Raji (cell line): ENCODE results near the gene TAS2R30.

ENCODE experiments used
- POLR2A ChIP-seq: IDR thresholded peaks from 2 replicates; pipeline ENCODE4 v1.6.1; 2011; ENCODE audit warnings: low read depth, low read length, control low read depth; ENCODE audit not compliant: insufficient read depth

Gene TAS2R30

DNA sequence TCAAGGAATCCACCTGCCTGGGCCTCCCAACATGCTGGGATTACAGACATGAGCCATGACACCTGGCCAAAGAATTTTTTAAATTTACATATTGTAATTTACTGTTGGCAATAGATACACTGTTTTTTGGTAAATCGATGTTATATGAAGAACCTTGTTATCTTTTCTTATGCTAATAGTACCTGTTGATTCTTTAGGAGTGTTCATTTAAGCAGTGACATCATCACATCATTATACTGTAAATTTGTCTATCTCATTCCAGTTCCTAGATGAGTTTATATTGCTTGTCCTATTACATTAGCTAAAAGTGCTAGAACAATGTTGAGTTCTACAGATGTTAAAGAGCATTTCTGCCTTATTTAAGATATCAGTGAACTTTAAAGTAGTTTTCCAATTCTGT is 13.0 kb upstream of the TAS2R30 start:
- no peak for TF ChIP-seq POLR2A

DNA sequence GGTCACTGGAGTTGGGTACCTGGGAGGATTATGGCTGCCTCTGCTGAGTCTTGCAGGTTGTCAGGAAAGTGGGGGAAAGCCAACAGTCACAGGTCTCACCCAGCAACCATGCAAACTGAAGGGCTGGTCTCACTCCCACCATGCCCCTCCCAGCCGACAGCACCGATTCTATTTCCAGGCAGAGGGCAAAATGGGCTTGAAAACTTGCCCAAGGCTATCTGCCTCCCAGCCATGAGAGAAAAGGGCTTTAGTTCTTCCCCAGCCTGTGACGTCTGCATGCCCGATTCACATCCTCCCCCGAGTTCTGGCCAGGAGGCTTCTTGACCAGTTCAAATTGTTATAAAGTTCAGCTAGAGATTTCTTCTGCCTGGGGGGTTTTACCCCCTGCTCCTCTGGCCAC is 9.9 kb upstream of the TAS2R30 start:
- TF ChIP-seq POLR2A, result no peak

DNA sequence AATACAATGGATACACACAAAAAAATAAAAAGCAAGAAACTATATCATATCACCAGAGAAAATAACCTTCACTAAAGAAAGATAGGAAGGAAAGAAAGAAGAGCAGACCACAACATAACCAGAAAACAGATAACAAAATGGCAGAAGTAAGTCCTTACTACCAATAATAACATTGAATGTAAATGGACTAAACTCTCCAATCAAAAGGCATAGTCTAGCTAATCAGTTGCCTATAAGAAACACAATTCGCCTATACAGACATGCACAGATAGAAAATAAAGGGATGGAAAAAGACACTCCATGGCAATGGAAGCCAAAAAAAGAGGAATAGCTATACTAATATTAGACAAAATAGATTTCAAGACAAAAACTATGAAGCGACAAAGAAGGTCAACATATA is 8.9 kb upstream of the TAS2R30 start:
- TF ChIP-seq POLR2A, result no peak

GRCh38 chr12:11136075-11136474 is 1.6 kb upstream of the TAS2R30 start:
- no peak for TF ChIP-seq POLR2A

DNA sequence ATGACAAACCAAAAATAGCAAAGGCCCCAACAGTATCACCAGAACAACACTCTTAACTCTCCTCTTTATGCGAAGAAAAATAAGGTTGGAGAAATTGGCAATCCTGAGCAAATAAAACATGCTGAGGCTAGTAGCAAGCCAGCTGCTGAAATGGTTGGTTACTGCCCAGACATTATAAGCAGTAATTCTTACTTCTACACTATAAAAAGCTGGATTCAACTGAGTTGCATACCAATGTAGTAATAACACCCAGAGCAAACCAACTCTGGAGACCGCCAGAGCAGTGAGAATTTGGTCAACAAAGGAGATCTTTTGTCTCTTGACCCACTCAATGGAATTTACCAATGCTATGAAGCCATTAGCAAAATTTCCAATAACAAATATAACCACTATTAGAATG is 628 bp downstream of the TAS2R30 start:
- no peak for TF ChIP-seq POLR2A

GRCh38 chr12:11133162-11133561 is 1.3 kb downstream of the TAS2R30 start:
- no peak for TF ChIP-seq POLR2A

DNA sequence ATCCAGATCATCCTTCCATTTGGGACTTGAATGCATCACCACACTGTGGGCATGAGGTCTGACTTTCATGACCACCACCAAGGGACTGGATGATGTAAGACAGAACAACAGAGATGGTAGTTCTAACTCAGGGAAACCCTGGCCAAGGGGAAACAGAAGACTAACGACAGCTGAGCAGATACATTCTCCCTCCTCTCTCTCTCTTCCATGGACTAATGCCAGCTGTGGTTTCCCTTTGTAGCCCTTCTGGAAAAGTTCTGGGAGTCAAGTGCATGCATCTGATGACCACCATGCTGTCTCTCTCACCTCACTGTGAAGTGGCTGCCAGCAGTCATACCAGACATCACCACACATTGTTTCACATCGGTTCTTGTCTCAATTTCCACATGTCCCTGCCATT is 3.4 kb downstream of the TAS2R30 start:
- TF ChIP-seq POLR2A, result no peak

DNA sequence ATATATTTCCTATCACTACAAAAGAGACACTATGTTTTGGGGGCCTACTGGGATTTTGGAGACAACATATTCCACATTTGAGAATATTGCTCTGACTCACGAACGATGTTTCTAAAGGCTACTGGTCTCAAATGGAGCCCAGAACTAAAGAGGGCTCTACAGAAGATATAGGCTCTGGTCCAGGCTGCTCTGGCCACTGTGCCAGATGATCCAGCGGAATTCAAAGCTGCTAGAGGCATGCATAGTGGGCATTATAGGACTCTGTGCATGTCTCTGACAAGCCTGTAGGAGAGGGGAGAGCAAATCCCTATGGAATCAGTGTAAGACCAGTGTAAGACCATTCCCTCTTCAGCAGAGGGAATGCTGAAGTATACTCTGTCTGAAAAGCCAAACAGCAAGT is 4.1 kb downstream of the TAS2R30 start:
- TF ChIP-seq POLR2A, result no peak

- no peak for TF ChIP-seq POLR2A
Observed at GRCh38 chr12:11108862-11109261, 25.6 kb downstream of the TAS2R30 start.

GRCh38 chr12:11107719-11108118 is 26.7 kb downstream of the TAS2R30 start:
- TF ChIP-seq POLR2A, result no peak

DNA sequence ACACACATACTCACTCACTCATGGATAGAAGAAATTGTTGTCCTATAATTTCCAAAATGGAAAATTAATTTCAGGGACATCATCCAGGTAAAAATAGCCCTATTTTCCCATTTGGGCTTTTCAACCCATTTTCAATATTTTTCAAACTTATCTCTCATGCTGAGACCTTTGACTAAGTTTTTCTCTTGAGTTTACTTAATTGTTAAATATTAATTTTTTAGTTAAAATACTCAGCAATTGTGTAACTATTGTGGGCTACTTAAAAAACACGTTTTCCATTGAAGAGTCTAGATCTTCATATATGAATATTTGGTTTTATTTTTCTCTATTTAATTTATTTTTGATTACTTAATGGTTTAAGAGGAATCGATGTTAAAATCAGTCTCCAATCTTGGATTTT is 28.2 kb downstream of the TAS2R30 start:
- no peak for TF ChIP-seq POLR2A

- no peak for TF ChIP-seq POLR2A
Observed at GRCh38 chr12:11105546-11105945, 28.9 kb downstream of the TAS2R30 start.

GRCh38 chr12:11092128-11092527 is 42.3 kb downstream of the TAS2R30 start, which contains the start of gene TAS2R43:
TAS2R43 (minus strand) TSS chr12:11092313; CDS start chr12:11092229, 84 bp downstream.
- no peak for TF ChIP-seq POLR2A

GRCh38 chr12:11089246-11089645 is 45.2 kb downstream of the TAS2R30 start:
- TF ChIP-seq POLR2A, result no peak

- TF ChIP-seq POLR2A, result no peak
Observed at GRCh38 chr12:11085419-11085818, 49.0 kb downstream of the TAS2R30 start.
